HUDEP-2 (cell line): ENCODE data around the gene RCOR1.
"Not testable (repeated sequence)": the region's sequence is repeated elsewhere in the genome, so short reads cannot be mapped to it uniquely, and the experiment has no call there.

Source experiments
- DNase-seq, 76 experiments: peaks; one replicate each; lab custom pipeline; 2025; ENCODE audit not compliant: unreplicated experiment in 76 of 76; lab: John Stamatoyannopoulos, UW

Gene RCOR1

GRCh38 chr14:102624666-102625065 is 32.2 kb downstream of the RCOR1 start:
- no peak for DNase-seq

DNA sequence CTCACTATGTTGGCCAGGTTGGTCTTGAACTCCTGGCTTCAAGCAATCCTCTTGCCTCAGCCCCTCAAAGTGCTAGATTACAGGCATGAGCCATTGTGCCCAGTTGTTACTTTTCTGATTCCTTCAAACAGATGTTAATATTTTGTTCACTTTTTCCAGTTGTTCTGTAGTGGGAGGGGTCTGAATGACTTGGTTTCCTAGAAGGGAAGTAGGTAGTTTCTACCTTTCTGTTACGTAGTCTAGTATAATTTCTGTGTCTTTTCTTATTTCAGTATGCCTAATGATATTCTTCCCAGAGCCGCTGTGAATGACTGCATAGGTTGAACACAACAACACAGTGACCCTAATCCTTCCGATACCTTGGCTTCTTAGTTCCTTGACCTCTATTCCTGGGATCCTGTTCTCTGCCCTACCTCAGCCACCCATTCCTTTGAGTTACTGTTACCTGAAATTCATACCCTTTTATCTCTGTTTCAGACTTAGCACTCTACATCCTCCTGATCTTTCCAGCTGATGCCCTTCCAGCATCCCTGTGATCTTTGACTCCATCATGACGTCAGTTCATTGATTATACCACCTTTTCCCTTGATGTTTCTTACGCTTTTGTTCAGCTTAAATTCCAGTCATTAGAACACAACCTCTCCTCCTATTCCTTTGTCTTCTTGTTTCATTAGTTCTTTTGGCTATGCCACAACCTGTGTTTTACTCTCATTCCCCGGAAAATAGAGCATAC is 33.3 kb downstream of the RCOR1 start:
- DNase-seq, result no peak

- no peak for DNase-seq
Observed at GRCh38 chr14:102626530-102626929, 34.1 kb downstream of the RCOR1 start.

GRCh38 chr14:102629011-102629444 is 36.6 kb downstream of the RCOR1 start:
- DNase-seq, result no peak

DNA sequence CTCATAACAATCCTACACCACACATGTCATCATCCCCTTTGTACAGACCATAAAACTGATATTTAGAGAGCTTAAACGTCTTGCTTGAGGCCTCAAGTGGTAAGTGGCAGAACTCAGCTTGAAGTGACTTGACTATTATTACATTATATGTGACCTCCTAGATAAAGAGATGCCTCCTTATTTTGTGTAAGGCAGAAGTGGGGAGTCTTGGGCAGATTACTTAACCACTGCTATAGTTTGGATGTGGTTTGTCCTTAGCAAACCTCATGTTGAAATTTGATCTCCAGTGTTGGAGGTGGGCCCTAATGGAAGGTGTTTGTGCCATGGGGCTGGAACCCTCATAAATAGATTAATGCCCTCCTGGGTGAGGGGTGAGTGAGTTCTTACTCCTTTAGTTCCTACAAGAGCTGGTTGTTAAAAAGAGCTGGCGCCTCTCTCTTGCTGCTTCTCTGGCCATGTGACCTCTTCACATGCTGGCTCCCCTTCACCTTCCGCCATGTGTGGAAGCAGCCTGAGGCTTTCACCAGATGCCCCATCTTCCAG is 37.4 kb downstream of the RCOR1 start:
- DNase-seq, result no peak

- no peak for DNase-seq
Observed at GRCh38 chr14:102630405-102630804, 38.0 kb downstream of the RCOR1 start.

DNA sequence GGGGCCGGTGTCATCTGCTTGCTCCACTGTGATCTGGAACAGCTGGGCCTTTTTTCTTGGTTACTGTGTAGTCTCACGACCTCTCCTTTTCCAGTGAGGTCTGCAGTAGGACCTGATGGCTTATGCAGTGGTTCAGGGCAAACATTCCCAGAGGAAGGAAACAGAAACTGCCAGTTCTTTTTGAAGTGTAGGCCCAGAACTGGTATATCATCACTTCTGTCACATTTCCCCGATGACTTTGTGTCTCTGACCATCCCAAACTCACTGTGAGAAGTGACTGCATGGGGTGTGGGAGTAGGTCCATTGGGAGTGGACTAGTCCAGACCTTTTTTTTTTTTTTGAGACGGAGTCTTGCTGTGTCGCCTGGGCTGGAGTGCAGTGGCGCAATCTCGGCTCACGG is 38.4 kb downstream of the RCOR1 start:
- no peak for DNase-seq

GRCh38 chr14:102633906-102634595 is 41.6 kb downstream of the RCOR1 start:
- no peak for DNase-seq

- not testable (repeated sequence) for DNase-seq
Observed at GRCh38 chr14:102639611-102640010, 47.2 kb downstream of the RCOR1 start.

DNA sequence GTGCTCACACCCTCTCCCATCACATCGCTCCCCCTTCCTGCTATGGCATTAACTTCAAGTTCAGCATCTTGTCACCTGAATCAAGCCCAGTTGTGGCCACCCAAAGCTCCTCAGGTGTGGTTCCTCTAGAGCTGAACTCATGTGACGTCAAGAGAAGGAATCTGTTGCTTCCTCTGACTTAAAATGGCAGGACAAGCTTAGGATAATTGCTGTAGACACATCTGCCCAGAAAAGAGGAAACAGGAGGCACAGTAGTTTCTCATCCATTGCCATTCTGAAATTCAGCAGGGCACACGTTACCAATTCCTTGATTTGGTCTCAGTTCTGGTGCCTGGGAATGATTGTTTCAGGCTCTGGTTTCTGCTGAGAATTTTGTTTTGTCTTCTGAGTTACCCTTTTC is 52.1 kb downstream of the RCOR1 start:
- no peak for DNase-seq

- peak in 57 of 76 experiments; percentile 4 to 77 (median 36) for DNase-seq
Observed at GRCh38 chr14:102645746-102646440, 53.4 kb downstream of the RCOR1 start.

DNA sequence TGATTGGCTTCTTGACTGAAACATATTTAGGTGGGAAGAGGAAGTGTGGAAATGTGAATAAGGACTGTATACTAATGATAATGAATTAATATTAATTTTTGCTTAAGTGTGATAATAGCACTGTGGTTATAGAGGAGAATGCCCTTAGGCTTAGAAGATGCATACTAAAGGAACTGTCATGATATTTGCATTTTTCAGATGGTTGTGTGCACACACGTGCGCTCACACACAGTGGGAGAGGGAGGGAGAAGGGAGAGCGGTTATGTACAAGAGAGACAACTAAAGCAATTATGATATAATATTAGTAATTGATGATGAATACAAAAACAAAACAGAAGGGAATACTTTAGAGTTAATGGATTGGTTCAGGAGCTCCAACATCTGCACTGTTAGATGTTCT is 54.2 kb downstream of the RCOR1 start:
- no peak for DNase-seq

DNA sequence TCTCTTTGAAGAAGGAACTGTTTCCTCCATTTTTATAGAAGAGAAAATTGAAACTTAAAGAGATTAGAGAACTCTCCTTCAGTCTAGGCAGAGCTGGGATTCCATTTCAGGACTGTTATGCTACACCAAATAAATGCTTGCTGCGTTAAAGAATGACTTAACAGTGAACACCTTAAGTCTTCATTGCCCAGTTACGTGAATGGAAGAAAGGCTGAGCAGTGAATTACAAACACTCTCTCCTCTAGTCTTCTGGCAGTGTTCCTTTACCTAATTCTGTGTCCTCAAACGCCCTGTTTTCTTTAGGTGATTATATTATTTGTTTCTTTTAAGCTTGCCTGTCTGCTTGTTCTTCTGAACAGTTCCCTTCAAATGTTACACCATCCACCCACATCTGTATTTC is 59.7 kb downstream of the RCOR1 start:
- no peak for DNase-seq

DNA sequence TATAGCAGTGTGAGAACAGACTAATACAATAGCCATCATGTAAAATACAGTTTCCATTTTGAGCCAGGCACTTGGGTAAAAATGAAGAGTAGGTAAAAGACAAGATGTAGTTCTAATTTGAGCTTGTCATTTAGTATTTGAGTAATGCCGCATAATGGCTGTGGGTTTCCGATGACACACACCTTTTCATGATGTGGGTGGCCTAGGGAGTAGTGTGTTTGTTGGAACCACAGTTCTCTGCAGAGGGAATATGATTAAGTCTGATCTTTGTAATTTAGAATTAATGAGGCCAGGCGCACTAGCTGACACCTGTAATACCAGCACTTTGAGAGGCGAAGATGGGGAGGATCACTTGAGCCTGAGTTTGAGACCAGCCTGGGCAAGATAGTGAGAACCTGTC is 61.8 kb downstream of the RCOR1 start:
- no peak for DNase-seq

DNA sequence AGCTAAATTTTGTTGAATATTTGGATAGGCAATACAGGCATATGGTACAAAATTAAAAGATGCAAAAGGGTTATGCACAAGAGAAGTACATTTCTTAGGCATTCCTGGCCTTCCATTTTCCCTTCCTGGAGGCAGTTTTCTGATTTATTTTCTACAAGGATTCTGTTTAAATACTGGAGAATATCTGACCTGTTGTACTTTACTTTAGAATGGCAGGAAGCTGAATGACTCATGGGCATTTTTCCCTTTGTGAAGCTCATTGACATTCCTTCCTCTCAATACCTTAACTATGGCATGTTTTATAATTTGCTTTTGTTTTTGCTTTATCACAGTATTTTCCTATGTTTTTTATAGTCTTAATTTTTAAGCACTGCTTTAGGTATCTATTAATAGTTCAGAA is 62.7 kb downstream of the RCOR1 start:
- no peak for DNase-seq

- DNase-seq, result peak in 6 of 76 experiments; percentile 9 to 28 (median 16)
Observed at GRCh38 chr14:102659797-102660196, 67.3 kb downstream of the RCOR1 start.

DNA sequence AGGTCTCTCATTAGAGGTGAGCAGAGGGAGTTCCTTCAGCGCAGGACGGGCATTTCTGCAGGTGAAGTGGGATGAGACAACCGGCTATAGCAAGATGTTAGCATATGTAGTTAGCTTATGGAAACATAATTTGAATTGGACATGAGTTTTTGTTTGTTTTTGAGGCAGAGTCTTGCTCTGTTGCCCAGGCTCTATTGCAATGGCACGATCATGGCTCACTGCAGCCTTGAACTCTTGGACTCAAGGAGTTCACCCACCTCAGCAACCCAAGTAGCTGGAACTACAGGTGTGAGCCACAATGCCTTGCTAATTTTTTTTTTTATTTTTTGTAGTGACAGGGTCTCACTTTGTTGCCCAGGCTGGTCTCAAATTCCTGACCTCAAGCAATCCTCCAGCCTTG is 69.2 kb downstream of the RCOR1 start:
- no peak for DNase-seq

DNA sequence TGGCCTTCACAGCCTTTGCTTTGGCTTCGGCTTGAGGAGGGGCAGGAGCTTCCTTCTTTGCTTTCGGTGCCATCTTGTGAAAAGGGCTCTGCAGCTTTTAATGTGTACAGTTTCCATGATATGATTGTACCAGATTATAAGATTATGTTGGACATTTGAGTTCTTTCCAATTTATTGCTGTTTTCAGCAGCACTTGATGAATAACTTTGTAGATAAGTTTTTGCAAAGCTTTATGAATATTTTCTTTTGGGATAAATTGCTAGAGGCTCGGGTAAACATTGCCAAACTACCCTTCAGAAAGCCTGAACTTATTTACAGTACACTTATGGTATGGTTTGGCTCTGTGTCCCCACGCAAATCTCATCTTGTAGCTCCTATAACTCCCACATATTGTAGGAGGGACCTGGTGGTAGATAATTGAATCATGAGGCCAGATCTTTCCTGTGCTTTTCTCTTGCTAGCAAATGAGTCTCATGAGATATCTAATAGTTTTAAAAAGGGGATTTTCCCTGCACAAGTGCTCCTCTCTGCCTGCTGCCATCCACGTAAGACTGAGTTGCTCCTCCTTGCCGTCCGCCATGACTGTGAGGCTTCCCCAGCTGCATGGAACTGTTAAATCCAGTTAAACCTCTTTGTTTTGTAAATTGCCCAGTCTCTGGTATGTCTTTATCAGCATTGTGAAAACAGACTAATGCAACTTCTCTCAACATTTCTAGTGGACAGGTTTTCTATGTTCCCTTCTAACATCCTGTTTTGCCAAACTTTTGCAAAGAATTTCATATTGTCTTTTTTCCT is 70.4 kb downstream of the RCOR1 start:
- DNase-seq, result no peak

DNA sequence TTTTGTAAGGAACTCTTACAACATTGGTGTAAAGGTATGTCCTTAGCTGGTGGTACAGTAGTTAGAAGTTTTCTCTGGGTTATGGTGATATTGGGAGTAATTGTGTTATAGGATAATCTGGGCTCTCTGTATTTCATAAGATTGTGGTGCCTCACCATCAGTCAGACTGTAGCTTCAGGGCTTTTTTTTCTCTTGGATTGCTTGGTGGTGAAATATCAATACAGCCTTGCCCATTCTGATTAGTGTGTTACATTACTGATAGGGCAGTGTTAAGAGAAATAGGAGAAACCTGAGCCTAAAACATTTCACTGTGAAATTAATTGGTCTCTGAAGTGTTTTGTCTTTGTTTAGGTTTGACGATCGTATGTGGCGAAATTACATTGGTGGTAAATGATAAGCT is 71.0 kb downstream of the RCOR1 start:
- DNase-seq, result no peak

DNA sequence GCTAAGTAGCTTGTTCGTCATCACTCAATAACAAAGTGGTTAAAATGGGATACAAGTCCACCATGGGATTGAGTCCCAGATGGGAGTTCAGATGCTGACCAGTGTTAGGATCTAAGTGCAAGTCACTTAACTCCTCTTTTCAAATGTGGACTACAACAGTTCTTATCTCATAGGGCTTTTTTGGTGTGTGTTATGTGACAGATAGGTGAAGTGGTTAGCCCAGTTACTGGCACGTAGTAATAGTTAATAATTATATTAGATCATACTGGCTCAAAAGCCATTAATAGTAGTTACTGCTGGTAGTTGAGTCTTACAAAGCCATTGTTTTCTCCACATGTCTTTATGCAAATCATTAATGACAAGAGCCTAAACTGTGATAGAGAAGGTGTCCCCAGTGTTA is 73.2 kb downstream of the RCOR1 start:
- DNase-seq, result peak in 2 of 76 experiments; percentile 4 to 7

- DNase-seq, result no peak
Observed at GRCh38 chr14:102666635-102667034, 74.2 kb downstream of the RCOR1 start.
